Spinal cord (tissue), 10 donors: ENCODE results near the gene ADAM10. TPM values are rescaled to one million over a fixed set of nuclear protein-coding genes. Genes with fewer than 3 reads are reported as not detected.

ENCODE experiments used
- DNase-seq, 6 donors: peaks; one replicate each; pipeline versions ENCODE4 v3.0.0 to v3.0.0-alpha.2; 2013 to 2015; ENCODE audit warnings: low spot score in 6 of 6, low read depth in 4 of 6
- H3K27ac ChIP-seq: one replicate; pipeline ENCODE4 v1.5.1; 2013; ENCODE audit warnings: low read depth, low read length, control low read depth
- H3K27me3 ChIP-seq: one replicate; pipeline ENCODE4 v1.6.1; 2013; ENCODE audit warnings: low read length; ENCODE audit not compliant: control insufficient read depth, insufficient read depth
- H3K36me3 ChIP-seq: one replicate; pipeline ENCODE4 v1.6.1; 2013; ENCODE audit warnings: low read length; ENCODE audit not compliant: control insufficient read depth, insufficient read depth
- H3K4me1 ChIP-seq: one replicate; pipeline ENCODE4 v1.6.1; 2013; ENCODE audit warnings: low read length; ENCODE audit not compliant: control insufficient read depth, insufficient read depth
- H3K4me3 ChIP-seq: one replicate; pipeline ENCODE4 v1.5.1; 2013; ENCODE audit warnings: low read depth, low read length, control low read depth
- H3K9me3 ChIP-seq: one replicate; pipeline ENCODE4 v1.6.1; 2013; ENCODE audit warnings: low read length; ENCODE audit not compliant: control insufficient read depth, insufficient read depth
- WGBS: methylation state at CpG from one replicate; pipeline ENCODE4 v1.1.5; 2013; ENCODE audit warnings: missing lambda C conversion rate; ENCODE audit not compliant: insufficient coverage; 5-methylcytosine and 5-hydroxymethylcytosine counted together
- polyA plus RNA-seq, 2 donors: library from polyadenylated mRNA; unstranded; fragments of 120-200 nt; gene quantifications; one replicate each; pipeline ENCODE4 v1.2.1, GENCODE V29; 2013; ENCODE audit not compliant: insufficient read length in 2 of 2
- total RNA-seq, 2 donors: library from RNA; depleted of rRNA in 1 of 2; stranded (reverse); fragments of 120-200 nt in 1 of 2; fragments of >200 nt in 1 of 2; gene quantifications; one replicate each; pipeline versions ENCODE4 v1.2.3 to v1.2.4, GENCODE V29; 2013 to 2014
- donor health status: healthy.

Gene ADAM10
- total and polyA plus RNA-seq, 4 donors, result 67.2 to 119 (median 97.8) TPM

DNA sequence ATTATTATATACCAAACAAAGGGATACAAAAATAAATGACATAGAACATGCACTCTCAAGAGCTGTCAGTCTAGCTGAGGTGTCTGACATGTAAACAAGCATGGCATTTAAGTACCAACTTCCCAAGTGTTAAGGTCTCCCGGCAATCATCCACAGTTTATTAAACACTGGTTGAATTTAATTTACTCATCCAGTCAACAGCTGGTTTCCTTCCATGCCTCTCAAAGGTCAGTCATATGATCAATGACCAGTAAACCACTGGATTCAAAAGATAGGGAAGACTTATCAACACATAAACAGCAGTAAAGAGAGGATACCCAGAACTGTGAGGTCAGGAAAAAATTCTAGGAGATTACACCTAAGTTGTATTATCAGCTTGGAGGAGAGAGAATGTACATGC is 80.4 kb downstream of the ADAM10 start:
- DNase-seq, result no peak
- Histone ChIP-seq H3K9me3 (no peaks in the 10 kb centered on the region), H3K36me3 (no peaks in the 10 kb centered on the region), H3K4me1 (no peaks in the 10 kb centered on the region), H3K27ac (no peak overlapping the region), H3K4me3 (no peak overlapping the region), H3K27me3 (no peaks in the 10 kb centered on the region)
- 33% methylated on average over 1 of the region's 1 CpG for WGBS

DNA sequence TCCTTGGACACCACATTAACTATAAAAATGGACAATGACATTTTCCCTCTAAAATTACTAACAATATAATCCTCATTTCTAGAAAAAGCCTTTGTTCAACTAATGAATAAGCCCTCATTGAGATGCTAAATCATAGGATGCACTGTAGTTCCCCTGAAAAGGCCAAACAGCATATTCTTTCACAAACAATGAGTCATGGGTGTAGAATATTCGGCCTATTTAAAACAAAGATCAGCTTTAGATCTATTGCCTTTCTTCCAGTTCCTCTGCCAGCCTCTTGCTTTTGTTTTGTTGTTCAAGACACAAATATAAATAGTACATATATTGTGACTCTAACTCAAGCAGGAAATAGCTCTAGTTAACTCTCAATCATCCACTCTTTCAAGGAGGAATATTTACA is 82.5 kb downstream of the ADAM10 start:
- Histone ChIP-seq H3K36me3 (peaks cover 4% of the 10 kb centered on the region), H3K27me3 (no peaks in the 10 kb centered on the region), H3K4me3 (no peak overlapping the region), H3K27ac (no peak overlapping the region), H3K9me3 (no peaks in the 10 kb centered on the region), H3K4me1 (no peaks in the 10 kb centered on the region)
- no CpG with 5 or more reads among the region's 1 CpG for WGBS
- DNase-seq, result peak in 1 of 6 donors; percentile 31

DNA sequence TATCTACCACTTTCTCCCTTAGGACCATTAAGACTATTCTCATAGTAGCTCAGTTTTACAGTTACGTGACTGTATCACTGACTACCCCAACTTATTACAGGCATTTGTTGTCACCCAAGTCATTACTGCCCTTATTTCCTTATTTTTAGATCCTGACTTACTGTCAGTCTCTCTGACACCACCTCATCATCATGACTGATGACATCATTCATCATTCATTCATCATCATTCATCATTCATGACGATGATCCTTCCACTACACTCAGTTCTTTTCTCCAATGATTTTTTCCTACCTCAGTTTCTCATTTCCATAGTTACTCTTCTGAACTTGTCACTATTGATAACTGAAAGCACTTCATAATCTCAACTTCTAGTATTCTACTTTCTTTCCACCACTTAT is 83.8 kb downstream of the ADAM10 start:
- no peaks in the 10 kb centered on the region for H3K4me1 ChIP-seq
- no peaks in the 10 kb centered on the region for H3K27me3 ChIP-seq
- no peak for DNase-seq
- no peaks in the 10 kb centered on the region for H3K9me3 ChIP-seq
- H3K27ac ChIP-seq, result no peak overlapping the region
- 100% methylated on average over 2 of the region's 2 CpGs for WGBS
- peaks cover 4% of the 10 kb centered on the region for H3K36me3 ChIP-seq
- H3K4me3 ChIP-seq, result no peak overlapping the region

DNA sequence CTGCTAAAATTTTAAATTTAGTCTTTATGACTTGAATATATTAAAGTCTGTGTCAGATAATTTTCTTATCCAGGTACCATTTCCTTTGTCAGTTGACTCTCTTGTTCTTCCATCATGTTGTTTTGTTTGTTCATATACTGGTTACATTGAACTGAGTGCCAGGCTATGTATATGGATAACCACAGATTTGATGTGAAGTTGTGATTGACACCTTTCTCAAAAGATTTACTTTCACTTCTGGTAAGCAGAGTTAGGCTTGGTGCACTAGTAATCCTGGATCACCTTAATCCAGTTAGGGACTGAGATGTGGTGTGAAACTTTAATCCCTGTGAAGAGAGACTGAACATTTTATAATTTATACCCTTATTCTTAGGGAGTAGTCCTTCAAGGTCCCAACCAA is 99.4 kb downstream of the ADAM10 start:
- H3K27me3 ChIP-seq, result no peaks in the 10 kb centered on the region
- H3K4me3 ChIP-seq, result no peak overlapping the region
- no peaks in the 10 kb centered on the region for H3K4me1 ChIP-seq
- no peak for DNase-seq
- no peaks in the 10 kb centered on the region for H3K36me3 ChIP-seq
- no peak overlapping the region for H3K27ac ChIP-seq
- H3K9me3 ChIP-seq, result no peaks in the 10 kb centered on the region

DNA sequence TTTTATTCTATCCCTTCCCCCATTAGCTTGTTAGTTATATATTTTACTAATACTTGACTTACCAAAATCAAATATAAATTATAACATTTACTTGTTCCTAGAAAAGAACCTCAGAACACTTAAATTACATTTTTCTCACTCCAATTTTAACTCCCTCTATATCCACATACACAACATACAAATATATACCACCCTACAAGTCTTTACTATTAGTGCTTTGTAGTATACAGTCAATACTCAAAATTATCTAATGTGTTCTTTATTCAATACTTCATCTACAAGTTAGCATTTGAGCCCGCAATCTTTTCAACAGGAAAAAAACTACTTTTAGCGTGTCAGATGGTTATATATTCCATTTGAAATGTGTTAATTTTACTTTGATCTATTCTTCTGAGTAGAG is 100.3 kb downstream of the ADAM10 start:
- Histone ChIP-seq H3K4me3 (no peak overlapping the region), H3K9me3 (no peaks in the 10 kb centered on the region), H3K27me3 (no peaks in the 10 kb centered on the region), H3K27ac (no peak overlapping the region), H3K36me3 (no peaks in the 10 kb centered on the region), H3K4me1 (no peaks in the 10 kb centered on the region)
- no peak for DNase-seq
- no CpG with 5 or more reads among the region's 2 CpGs for WGBS

DNA sequence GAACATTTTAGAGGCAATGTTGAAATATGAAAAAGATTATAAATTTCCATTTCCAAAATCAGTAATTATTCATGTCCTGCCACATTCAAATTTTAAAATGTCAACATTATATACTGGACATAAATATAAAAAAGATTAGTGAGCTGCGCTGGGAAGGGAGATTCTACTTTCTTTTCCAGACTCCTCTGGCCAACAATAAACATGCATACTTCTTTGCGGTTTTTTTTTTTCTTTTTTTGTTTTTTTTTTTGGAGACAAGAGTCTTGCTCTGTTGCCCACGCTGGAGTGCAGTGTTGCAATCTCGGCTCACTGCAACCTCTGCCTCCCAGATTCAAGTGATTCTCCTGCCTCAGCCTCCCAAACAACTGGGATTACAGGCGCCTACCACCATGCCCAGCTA is 105.5 kb downstream of the ADAM10 start:
- Histone ChIP-seq H3K27me3 (no peaks in the 10 kb centered on the region), H3K9me3 (no peaks in the 10 kb centered on the region), H3K4me1 (no peaks in the 10 kb centered on the region), H3K4me3 (no peak overlapping the region), H3K27ac (no peak overlapping the region), H3K36me3 (no peaks in the 10 kb centered on the region)
- 100% methylated on average over 1 of the region's 5 CpGs for WGBS
- DNase-seq, result no peak

DNA sequence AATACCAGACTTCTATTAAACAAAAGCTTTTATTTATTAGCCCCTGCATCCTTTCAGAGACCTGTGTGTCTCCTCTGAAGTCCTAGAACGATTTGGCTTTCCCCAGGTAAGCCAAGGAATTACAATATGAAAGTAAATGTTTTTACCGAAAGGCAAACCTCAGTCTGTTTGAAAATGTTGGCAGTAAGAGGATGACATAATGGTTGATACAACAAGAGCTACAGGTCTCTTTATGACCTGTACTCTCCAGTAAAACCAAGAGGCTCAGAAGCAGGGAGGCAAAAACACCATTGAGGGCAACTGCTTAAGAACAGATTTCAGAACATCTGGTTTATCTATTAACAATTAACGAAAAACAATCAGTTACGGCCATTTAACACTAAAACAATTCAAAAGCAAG is 107.8 kb downstream of the ADAM10 start:
- Histone ChIP-seq H3K4me1 (no peaks in the 10 kb centered on the region), H3K27me3 (no peaks in the 10 kb centered on the region), H3K4me3 (no peak overlapping the region), H3K36me3 (no peaks in the 10 kb centered on the region), H3K9me3 (no peaks in the 10 kb centered on the region), H3K27ac (no peak overlapping the region)
- DNase-seq, result peak in 1 of 6 donors; percentile 78
- no CpG with 5 or more reads among the region's 4 CpGs for WGBS

DNA sequence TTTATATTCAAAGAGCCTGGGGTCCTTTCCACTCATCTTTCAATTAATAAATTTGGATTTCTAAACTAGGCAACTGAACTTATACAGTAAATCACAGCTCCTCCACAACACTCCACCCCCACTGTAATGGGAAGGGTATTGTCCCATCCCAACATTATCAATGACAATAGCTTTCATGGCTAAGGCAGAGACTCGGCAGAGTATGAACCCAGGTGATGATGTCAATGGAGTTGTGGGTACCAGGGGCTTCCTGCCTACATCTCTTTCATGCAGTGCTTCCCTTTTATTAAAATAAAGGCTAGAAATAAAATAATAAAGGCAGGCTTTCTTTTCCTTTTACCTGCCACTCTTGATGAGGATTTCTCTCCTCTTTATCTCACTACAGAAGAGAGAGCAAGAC is 109.5 kb downstream of the ADAM10 start:
- Histone ChIP-seq H3K27ac (no peak overlapping the region), H3K9me3 (no peaks in the 10 kb centered on the region), H3K27me3 (no peaks in the 10 kb centered on the region), H3K4me3 (no peak overlapping the region), H3K36me3 (no peaks in the 10 kb centered on the region), H3K4me1 (no peaks in the 10 kb centered on the region)
- no CpG with 5 or more reads among the region's 1 CpG for WGBS
- no peak for DNase-seq

DNA sequence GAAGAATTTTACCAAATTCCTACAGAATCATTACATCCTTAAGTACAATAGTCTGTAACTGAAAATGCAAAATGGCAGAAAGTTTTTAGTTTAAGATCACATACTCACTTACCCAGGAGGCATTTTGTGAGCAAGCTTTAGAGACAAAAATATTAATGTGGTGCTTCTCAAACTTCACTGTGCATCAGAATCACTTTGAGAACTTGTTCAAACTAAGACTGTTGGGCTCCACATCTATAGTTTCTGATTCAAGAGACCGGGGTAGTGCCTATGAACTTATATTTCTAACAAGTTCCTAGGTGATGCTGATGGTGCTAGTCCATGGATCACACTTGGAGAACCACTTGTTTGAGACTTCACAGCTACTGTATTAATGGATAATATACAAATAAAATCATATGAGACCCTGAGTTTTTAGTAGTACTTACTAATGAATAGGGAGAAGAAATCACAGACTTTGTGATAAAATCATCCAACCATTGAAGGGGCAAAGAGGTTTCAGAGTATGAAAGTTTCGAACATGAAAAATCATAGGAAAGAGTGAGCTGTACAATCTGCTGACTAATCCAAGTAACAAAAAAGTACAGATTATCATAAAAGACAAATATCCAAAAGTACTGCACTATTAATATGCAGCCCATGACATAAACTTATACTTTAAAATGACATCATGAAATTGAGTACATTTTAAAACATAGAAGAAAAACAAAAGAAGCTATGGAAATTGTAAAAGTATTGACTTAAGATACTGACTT is 110.3 kb downstream of the ADAM10 start:
- no peak for DNase-seq
- Histone ChIP-seq H3K9me3 (no peaks in the 10 kb centered on the region), H3K4me1 (no peaks in the 10 kb centered on the region), H3K27ac (no peak overlapping the region), H3K27me3 (no peaks in the 10 kb centered on the region), H3K4me3 (no peak overlapping the region), H3K36me3 (no peaks in the 10 kb centered on the region)
- no CpG with 5 or more reads among the region's 2 CpGs for WGBS

DNA sequence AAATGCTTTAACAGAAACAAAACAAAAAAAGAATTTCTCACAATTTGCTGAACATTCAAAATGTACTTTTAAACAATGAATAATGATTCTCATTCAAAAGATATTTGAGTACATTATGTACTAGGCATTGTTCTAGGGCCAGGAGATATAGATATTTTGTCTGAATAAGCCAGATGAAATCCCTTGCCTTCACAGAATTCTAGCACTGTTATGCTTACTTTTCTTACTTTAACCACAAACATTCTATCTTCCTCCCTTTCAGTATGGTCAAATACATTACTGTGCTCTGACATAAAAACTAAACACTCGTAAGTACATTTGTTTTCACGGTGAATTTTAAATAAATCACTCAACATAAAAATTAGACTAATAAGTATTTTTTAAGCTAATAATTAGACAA is 116.7 kb downstream of the ADAM10 start:
- Histone ChIP-seq H3K36me3 (peaks cover 2% of the 10 kb centered on the region), H3K27me3 (no peaks in the 10 kb centered on the region), H3K4me3 (no peak overlapping the region), H3K27ac (no peak overlapping the region), H3K9me3 (no peaks in the 10 kb centered on the region), H3K4me1 (no peaks in the 10 kb centered on the region)
- WGBS, result no CpG with 5 or more reads among the region's 2 CpGs
- no peak for DNase-seq
